ENCODE results near the gene ZNF311.
"Not testable (repeated sequence)": the region's sequence is repeated elsewhere in the genome, so short reads cannot be mapped to it uniquely, and the experiment has no call there.

- TF ChIP-seq, protein P1, sequence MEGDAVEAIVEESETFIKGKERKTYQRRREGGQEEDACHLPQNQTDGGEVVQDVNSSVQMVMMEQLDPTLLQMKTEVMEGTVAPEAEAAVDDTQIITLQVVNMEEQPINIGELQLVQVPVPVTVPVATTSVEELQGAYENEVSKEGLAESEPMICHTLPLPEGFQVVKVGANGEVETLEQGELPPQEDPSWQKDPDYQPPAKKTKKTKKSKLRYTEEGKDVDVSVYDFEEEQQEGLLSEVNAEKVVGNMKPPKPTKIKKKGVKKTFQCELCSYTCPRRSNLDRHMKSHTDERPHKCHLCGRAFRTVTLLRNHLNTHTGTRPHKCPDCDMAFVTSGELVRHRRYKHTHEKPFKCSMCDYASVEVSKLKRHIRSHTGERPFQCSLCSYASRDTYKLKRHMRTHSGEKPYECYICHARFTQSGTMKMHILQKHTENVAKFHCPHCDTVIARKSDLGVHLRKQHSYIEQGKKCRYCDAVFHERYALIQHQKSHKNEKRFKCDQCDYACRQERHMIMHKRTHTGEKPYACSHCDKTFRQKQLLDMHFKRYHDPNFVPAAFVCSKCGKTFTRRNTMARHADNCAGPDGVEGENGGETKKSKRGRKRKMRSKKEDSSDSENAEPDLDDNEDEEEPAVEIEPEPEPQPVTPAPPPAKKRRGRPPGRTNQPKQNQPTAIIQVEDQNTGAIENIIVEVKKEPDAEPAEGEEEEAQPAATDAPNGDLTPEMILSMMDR (IDR thresholded peaks at IDR 0.05): not testable (repeated sequence)
- TF ChIP-seq POLR2A (IDR thresholded peaks at IDR 0.05): not testable (repeated sequence)
Observed at GRCh38 chr6:28957795-28958314, 47.3 kb downstream of the ZNF311 start.
